Measurements from ENCODE around the gene SCARF2.

DNA sequence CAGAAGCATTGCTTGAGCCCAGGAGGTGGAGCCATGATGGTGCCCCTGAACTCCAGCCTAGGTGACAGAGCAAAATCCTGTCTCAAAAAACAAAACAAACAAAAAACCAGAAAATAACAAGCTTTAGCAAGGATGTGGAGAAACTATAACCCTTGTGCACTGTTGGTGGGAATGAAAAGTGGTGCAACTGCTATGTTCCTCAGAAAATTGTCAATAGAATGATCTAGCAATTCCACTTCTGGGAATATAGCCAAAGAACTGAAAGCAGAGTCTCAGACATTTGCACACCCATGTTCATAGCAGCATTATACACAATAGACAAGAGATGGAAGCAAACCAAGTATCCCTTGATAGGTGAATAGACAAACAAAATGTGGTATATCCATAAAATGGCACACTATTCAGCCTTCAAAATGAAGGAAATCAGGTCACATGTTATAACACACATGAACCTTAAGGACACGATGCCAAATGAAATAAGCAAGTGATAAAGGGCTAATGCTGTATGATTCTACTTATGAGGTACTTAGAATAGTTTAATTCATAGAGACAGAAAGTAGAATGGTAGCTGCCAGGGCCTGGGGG lies 42.1 kb upstream of the SCARF2 start:
- TF ChIP-seq, protein P1, sequence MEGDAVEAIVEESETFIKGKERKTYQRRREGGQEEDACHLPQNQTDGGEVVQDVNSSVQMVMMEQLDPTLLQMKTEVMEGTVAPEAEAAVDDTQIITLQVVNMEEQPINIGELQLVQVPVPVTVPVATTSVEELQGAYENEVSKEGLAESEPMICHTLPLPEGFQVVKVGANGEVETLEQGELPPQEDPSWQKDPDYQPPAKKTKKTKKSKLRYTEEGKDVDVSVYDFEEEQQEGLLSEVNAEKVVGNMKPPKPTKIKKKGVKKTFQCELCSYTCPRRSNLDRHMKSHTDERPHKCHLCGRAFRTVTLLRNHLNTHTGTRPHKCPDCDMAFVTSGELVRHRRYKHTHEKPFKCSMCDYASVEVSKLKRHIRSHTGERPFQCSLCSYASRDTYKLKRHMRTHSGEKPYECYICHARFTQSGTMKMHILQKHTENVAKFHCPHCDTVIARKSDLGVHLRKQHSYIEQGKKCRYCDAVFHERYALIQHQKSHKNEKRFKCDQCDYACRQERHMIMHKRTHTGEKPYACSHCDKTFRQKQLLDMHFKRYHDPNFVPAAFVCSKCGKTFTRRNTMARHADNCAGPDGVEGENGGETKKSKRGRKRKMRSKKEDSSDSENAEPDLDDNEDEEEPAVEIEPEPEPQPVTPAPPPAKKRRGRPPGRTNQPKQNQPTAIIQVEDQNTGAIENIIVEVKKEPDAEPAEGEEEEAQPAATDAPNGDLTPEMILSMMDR (conservative IDR thresholded peaks at IDR 0.05), result no peak
- no peak for TF ChIP-seq ZFX (IDR thresholded peaks at IDR 0.05)

All from C4-2B (cell line).